Right lung (tissue), 5 donors: ENCODE results near the gene STAT5B. TPM values are rescaled to one million over a fixed set of nuclear protein-coding genes. Genes with fewer than 3 reads are reported as not detected.
"Not testable (repeated sequence)": the region's sequence is repeated elsewhere in the genome, so short reads cannot be mapped to it uniquely, and the experiment has no call there.

Experiments
- DNase-seq, 2 donors: peaks; one replicate each; pipeline ENCODE4 v3.0.0-alpha.2; 2013
- polyA plus RNA-seq, 5 donors: library from polyadenylated mRNA; unstranded; fragments of 120-200 nt; gene quantifications; one replicate each; pipeline versions ENCODE4 v1.2.1 to v1.2.3, GENCODE V29; 2013; ENCODE audit warnings: inconsistent platforms in 1 of 5, low replicate concordance in 1 of 5; ENCODE audit not compliant: insufficient read length in 5 of 5, insufficient read depth in 1 of 5

The STAT5B gene
- polyA plus RNA-seq, 5 donors = 49.8 to 60.2 (median 50.4) TPM

- no peak for DNase-seq
These were observed 5.6 kb downstream of the STAT5B start for GRCh38 chr17:42270596-42270995.

GRCh38 chr17:42270170-42270535 lies 6.0 kb downstream of the STAT5B start:
- DNase-seq = no peak

GRCh38 chr17:42268236-42268635 lies 8.0 kb downstream of the STAT5B start:
- no peak for DNase-seq

GRCh38 chr17:42266918-42267766 lies 9.0 kb downstream of the STAT5B start:
- DNase-seq = no peak

GRCh38 chr17:42266462-42266861 lies 9.7 kb downstream of the STAT5B start:
- DNase-seq = no peak

- DNase-seq = not testable (repeated sequence)
These were observed 11.8 kb downstream of the STAT5B start for GRCh38 chr17:42264366-42264765.

- no peak for DNase-seq
These were observed 15.9 kb downstream of the STAT5B start for GRCh38 chr17:42260318-42260717.

GRCh38 chr17:42255445-42255844 lies 20.7 kb downstream of the STAT5B start:
- DNase-seq = no peak

GRCh38 chr17:42253578-42253977 lies 22.6 kb downstream of the STAT5B start:
- DNase-seq = no peak

GRCh38 chr17:42252597-42253550 lies 23.3 kb downstream of the STAT5B start:
- no peak for DNase-seq

GRCh38 chr17:42251115-42251514 lies 25.1 kb downstream of the STAT5B start:
- DNase-seq = no peak

GRCh38 chr17:42249681-42250446 lies 26.3 kb downstream of the STAT5B start:
- DNase-seq = no peak

GRCh38 chr17:42248351-42249179 lies 27.6 kb downstream of the STAT5B start:
- peak; percentile 83 to 93 for DNase-seq

- no peak for DNase-seq
These were observed 28.5 kb downstream of the STAT5B start for GRCh38 chr17:42247734-42248133.

- no peak for DNase-seq
These were observed 29.7 kb downstream of the STAT5B start for GRCh38 chr17:42246515-42246914.

- DNase-seq = not testable (repeated sequence)
These were observed 31.0 kb downstream of the STAT5B start for GRCh38 chr17:42245183-42245582.

- not testable (repeated sequence) for DNase-seq
These were observed 32.1 kb downstream of the STAT5B start for GRCh38 chr17:42244116-42244515.

GRCh38 chr17:42243493-42243982 lies 32.7 kb downstream of the STAT5B start:
- no peak for DNase-seq

- DNase-seq = no peak
These were observed 34.3 kb downstream of the STAT5B start for GRCh38 chr17:42241871-42242270.

- not testable (repeated sequence) for DNase-seq
These were observed 35.3 kb downstream of the STAT5B start for GRCh38 chr17:42240863-42241262.

GRCh38 chr17:42240201-42240600 lies 36.0 kb downstream of the STAT5B start:
- DNase-seq = no peak
